ENCODE results near the gene MPPED1.

Gene MPPED1

GRCh38 chr22:43411040-43411868 is 560 bp upstream of the MPPED1 start:
- DNase-seq (ENCODE audit: low spot score), result no peak

DNA sequence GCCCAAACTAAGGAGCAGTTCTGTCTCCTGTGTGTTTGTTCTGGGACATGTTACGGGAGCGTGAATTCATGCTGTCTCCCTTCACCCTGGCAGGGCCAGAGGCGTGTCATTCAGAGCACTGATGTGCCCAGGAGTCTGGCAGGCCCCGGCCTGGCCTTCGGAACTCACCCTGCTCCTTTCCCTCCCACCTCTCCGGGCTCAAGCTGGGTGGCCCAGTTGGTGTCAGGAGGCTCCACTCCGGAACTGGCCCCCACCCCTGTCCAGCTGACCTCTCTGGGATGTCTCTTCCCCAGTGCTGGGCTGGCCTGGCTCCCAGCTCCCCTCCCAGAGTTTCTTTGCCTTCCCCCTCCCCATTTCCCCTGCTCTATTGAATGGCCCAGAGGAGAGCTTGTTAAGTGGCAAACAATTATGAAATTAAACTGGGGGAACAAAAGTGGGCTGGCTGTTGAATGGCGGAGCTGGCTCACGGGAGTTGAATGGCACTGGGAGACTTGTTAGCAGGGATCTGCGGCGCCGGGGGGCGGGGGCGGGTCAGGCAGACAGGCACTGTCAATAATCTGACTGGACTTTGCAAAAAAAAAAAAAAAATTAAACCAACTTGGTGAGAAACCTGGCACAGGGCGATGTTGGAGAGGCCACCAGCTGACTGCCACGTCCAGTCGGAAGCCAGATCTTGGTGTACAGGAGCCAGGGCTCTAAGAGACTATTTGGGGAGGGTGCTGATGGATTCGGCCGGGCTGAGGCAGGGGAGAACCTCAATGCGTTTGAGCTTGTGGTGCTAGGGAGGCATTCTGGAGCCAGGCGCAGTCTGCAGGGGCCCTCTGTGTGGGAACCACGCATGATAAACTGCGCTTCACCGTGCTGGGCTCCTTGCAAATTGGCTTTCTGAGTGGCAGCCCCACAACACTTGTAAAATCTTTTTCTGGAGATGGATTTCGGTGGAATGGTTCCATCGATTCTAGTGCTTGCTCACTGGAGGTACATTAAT is 1.3 kb downstream of the MPPED1 start:
- no peak for DNase-seq (ENCODE audit: low spot score)

DNA sequence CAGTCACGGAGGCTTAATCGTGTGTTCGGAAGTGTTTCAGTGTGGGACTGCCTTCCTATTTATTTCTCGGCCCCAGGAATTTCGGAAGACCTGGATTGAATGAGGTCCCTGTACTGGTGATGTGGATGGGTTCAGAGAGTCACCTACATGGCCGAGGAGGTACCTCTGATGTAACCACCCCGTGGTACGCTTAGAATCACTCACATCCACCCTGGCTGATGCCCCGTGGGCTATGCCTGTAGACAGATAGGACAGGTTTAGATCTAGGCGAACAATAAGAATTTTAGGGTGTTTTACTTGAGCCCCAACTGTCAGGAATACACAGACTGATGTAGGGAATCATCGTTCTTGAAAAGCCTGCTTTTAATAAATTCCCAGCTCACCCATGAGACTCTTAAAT is 2.0 kb downstream of the MPPED1 start:
- DNase-seq (ENCODE audit: low spot score), result no peak

DNA sequence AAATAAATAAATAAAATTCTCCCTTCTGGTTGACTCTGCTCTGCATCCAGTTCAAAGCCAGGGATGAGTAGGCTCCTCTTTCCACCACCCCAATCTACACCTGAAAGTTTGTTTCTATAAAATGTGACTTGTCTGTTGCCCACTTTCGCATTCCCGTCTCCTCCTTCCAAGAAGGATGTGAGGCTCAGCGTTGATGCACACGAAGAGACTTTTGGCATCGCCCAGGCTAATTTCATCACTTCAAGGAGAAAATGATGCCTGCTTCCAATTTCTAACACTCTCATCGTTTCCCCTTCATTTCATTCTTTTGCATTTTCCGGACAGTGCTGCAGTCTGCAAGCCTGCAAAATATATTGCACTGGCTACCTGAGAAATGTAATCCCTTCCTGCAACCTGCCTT is 3.9 kb downstream of the MPPED1 start:
- no peak for DNase-seq (ENCODE audit: low spot score)

- no peak for DNase-seq (ENCODE audit: low spot score)
Observed at GRCh38 chr22:43417555-43417954, 5.7 kb downstream of the MPPED1 start.

GRCh38 chr22:43418079-43418825 is 6.4 kb downstream of the MPPED1 start:
- no peak for DNase-seq (ENCODE audit: low spot score)

- DNase-seq (ENCODE audit: low spot score), result no peak
Observed at GRCh38 chr22:43419371-43420080, 7.7 kb downstream of the MPPED1 start.

- DNase-seq (ENCODE audit: low spot score), result no peak
Observed at GRCh38 chr22:43421046-43421665, 9.3 kb downstream of the MPPED1 start.

- no peak for DNase-seq (ENCODE audit: low spot score)
Observed at GRCh38 chr22:43421914-43422615, 10.3 kb downstream of the MPPED1 start.

GRCh38 chr22:43423046-43423445 is 11.2 kb downstream of the MPPED1 start:
- DNase-seq (ENCODE audit: low spot score), result no peak

DNA sequence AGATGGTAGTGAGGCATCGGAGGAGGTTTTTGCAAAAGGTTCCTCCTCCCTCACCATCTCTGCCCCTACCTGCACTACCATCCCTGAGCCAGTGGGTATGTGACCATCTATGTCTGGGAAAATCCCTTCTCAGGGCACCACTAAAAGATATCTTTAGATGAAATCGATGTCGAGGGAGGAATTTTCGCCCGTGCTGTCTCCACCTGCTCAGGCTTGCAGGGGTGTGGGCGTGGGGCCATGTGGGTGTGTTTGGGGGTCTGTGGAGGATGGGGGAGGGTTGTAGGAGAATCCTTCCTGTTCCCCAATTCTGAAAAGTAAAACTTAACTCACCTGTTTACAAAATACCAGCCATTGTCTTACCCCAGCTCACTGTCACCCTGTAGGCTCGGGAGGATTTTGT is 12.4 kb downstream of the MPPED1 start:
- no peak for DNase-seq (ENCODE audit: low spot score)

- DNase-seq (ENCODE audit: low spot score), result no peak
Observed at GRCh38 chr22:43424666-43425630, 13.1 kb downstream of the MPPED1 start.

DNA sequence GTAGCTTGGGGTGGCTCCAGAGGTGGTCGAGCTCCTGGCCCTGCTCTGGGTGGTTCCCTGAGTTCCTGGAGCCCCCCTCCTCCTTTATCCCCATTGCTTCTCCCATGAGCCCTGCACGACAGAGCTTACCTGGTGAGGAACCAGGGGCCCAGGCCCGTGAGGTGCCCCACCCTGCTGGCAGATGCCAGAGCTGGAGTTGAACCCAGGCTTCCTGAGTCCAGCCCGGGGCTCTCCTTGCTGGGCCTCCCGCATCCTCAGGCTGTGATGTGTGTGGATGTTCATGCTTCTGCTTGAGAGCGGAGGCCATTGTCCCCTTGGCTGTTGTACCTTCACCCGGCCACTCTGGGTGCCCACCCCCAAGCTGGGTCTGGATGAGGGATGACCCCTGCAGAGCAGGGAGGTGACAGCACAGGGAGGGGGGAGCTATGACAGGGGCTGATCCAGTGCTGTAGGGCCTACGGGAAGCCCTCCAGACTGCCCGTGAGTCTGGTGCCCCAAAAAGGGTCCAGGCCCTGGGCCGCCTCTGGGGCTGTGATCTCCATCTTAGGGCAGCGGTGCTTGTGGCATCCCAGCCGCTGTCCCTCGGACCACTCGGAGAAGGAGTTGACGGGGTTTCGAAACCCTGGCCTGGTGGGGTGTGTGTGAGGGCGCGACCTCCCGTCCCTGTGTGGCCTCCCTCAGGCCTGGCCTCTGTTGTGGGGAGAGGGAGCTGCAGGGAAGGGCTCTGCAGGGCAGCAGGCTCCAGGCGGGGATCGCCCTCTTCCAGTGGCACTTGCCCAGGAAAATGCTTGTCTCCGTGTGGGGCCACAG is 14.4 kb downstream of the MPPED1 start:
- DNase-seq (ENCODE audit: low spot score), result no peak

- DNase-seq (ENCODE audit: low spot score), result no peak
Observed at GRCh38 chr22:43426816-43427215, 15.0 kb downstream of the MPPED1 start.

DNA sequence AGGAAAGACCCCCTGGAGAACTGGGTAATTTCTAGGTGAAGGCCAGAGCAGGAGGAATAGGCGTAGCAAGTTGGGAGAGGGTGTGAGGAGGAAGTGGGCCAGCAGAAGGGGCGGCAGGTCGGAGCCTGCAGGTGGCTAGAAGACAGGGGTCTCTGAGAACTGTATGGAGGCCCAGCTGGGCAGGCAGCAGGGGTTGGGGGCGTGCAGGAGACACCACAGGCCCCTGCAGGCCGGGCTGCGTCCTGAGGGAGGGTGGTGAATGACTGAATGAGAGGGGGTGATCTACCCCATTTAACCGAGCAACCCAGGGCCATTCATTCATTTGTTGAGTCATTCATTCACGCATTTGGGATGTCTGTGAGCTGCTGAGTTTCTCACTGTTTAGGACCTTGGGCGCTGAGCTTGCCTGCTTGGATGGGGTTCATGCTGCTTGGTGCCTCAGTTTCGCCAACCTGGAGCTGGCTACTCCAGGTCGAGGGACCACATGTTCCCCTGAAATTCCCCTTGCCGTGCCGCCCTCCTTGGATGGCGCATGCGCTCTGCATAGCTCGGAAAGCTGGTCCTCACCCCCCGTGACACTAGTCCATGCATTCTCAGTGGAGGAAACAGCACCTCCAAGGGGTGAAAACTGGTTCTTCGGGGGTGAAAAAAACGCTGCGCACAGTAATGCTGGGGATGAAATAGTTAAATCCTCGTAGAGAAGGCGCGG is 15.6 kb downstream of the MPPED1 start:
- DNase-seq (ENCODE audit: low spot score), result no peak

- DNase-seq (ENCODE audit: low spot score), result no peak
Observed at GRCh38 chr22:43428005-43428485, 16.2 kb downstream of the MPPED1 start.

DNA sequence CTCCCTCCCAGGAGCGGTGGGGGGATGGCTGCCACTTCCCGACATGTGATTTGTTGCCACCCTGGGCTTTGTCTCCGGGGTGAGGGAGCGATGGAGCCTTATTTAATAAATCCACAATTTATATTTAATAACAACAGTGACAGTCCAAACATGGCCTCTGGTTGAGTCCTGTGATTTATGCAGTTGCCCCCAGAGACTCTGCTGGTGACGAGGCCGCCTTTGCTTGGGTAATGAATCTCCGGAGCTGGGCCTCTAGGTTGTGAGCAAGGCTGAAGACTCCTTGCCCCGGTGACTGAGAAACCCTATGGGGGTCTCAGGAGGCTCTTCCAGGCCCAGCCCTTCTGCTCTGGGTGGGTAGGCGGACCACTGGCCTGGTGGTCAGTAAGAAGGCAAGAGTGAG is 16.7 kb downstream of the MPPED1 start:
- DNase-seq (ENCODE audit: low spot score), result no peak

DNA sequence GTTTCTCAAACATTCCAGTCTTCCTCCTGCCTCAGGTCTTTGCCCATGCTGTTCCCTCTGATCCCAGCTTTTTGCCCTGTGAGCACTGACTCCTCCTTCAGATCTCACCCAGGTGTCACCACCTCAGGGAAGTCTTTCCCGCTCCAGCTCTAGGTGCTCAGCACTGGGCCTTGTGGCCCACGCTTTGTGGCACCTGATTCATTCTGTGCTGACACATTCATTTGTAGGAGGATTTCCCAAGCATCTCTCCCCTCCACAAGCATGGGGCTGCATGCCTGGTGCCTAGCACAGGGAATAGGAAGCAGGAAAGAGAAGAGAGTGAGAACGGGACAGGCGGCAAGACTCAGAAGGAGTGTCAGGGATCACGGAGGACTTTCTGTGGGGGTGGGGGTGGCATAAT is 17.6 kb downstream of the MPPED1 start:
- no peak for DNase-seq (ENCODE audit: low spot score)

All from NAMALWA (cell line).